GM18951 (cell line): ENCODE measurements around the gene FRMD4A.

Experiments used
- POLR2A ChIP-seq: IDR thresholded peaks from 4 replicates; pipeline ENCODE4 v1.6.1; 2011; ENCODE audit warnings: mild to moderate bottlenecking; ENCODE audit not compliant: insufficient read length, insufficient read depth; ENCODE audit errors: extremely low read depth
- in situ Hi-C: fragments of 300-500 bp; cut with MboI; formaldehyde crosslinking; loops from one replicate; pipeline ENCODE4 v1.12.0; 2022; ENCODE audit warnings: low sequenced_read_pairs, mixed read lengths, inconsistent platforms; ENCODE audit not compliant: unreplicated experiment

The FRMD4A gene

GRCh38 chr10:13674645-13675588 lies 655.8 kb downstream of the FRMD4A start:
- in situ Hi-C loops, result no loop called here
- TF ChIP-seq POLR2A, result no peak

- no peak for TF ChIP-seq POLR2A
- in situ Hi-C loops, result no loop called here
Measured at GRCh38 chr10:13673156-13673555, 657.6 kb downstream of the FRMD4A start.

- TF ChIP-seq POLR2A, result no peak
- in situ Hi-C loops, result no loop called here
Measured at GRCh38 chr10:13672548-13672947, 658.2 kb downstream of the FRMD4A start.

GRCh38 chr10:13671904-13672303 lies 658.8 kb downstream of the FRMD4A start:
- TF ChIP-seq POLR2A, result peak; percentile 15
- in situ Hi-C loops, result no loop called here

GRCh38 chr10:13670311-13670710 lies 660.4 kb downstream of the FRMD4A start:
- in situ Hi-C loops, result no loop called here
- peak; percentile 18 for TF ChIP-seq POLR2A

- no peak for TF ChIP-seq POLR2A
- in situ Hi-C loops, result loop anchor here (5.0 kb wide), 1 partner anchor 107 kb away; no protein-coding TSS in a partner anchor
Measured at GRCh38 chr10:13669901-13670300, 660.8 kb downstream of the FRMD4A start.

GRCh38 chr10:13669182-13669855 lies 661.4 kb downstream of the FRMD4A start:
- in situ Hi-C loops, result loop anchor here (5.0 kb wide), 1 partner anchor 108 kb away; no protein-coding TSS in a partner anchor

GRCh38 chr10:13668126-13668525 lies 662.6 kb downstream of the FRMD4A start:
- in situ Hi-C loops, result loop anchor here (5.0 kb wide), 1 partner anchor 109 kb away; no protein-coding TSS in a partner anchor
- no peak for TF ChIP-seq POLR2A

More at GRCh38 chr10:13669182-13669855, 661.4 kb downstream of the FRMD4A start:
- no peak for TF ChIP-seq POLR2A

- TF ChIP-seq POLR2A, result no peak
- in situ Hi-C loops, result loop anchor here (5.0 kb wide), 1 partner anchor 112 kb away; no protein-coding TSS in a partner anchor
Measured at GRCh38 chr10:13665516-13666262, 665.0 kb downstream of the FRMD4A start.

- in situ Hi-C loops, result no loop called here
- TF ChIP-seq POLR2A, result no peak
Measured at GRCh38 chr10:13661256-13661655, 669.5 kb downstream of the FRMD4A start.

- TF ChIP-seq POLR2A, result no peak
- in situ Hi-C loops, result no loop called here
Measured at GRCh38 chr10:13660551-13660920, 670.2 kb downstream of the FRMD4A start.

GRCh38 chr10:13659887-13660550 lies 670.7 kb downstream of the FRMD4A start:
- TF ChIP-seq POLR2A, result no peak
- in situ Hi-C loops, result no loop called here

GRCh38 chr10:13658871-13659685 lies 671.6 kb downstream of the FRMD4A start:
- in situ Hi-C loops, result no loop called here
- TF ChIP-seq POLR2A, result peak; percentile 17
